Liver (tissue), 9 donors: ENCODE data around the gene LBX1. TPM values are rescaled to one million over a fixed set of nuclear protein-coding genes. Genes with fewer than 3 reads are reported as not detected.
"Not testable (repeated sequence)": the region's sequence is repeated elsewhere in the genome, so short reads cannot be mapped to it uniquely, and the experiment has no call there.

Experiments used
- DNase-seq: peaks from one replicate; pipeline ENCODE4 v3.0.0-alpha.2; 2017; ENCODE audit warnings: low spot score
- H3K27ac ChIP-seq, 2 donors: one replicate each; pipeline ENCODE4 v1.7.0; 2013; ENCODE audit warnings: inconsistent platforms in 2 of 2, low read length in 2 of 2, control low read depth in 1 of 2, low read depth in 1 of 2, mild to moderate bottlenecking in 1 of 2
- H3K27me3 ChIP-seq, 4 donors: one replicate each; pipeline versions ENCODE4 v1.6.1 to v1.7.0; 2013; ENCODE audit warnings: low read length in 3 of 4, inconsistent platforms in 1 of 4, mild to moderate bottlenecking in 1 of 4, moderate library complexity in 1 of 4; ENCODE audit not compliant: control insufficient read depth in 4 of 4, insufficient read depth in 4 of 4
- H3K36me3 ChIP-seq, 4 donors: one replicate each; pipeline versions ENCODE4 v1.6.1 to v1.7.0; 2013; ENCODE audit warnings: low read length in 3 of 4, mild to moderate bottlenecking in 3 of 4, low read depth in 1 of 4, moderate library complexity in 1 of 4; ENCODE audit not compliant: control insufficient read depth in 4 of 4, insufficient read depth in 3 of 4
- H3K4me1 ChIP-seq, 4 donors: one replicate each; pipeline versions ENCODE4 v1.6.1 to v1.7.0; 2013; ENCODE audit warnings: low read length in 3 of 4, mild to moderate bottlenecking in 3 of 4, moderate library complexity in 1 of 4; ENCODE audit not compliant: control insufficient read depth in 4 of 4, insufficient read depth in 4 of 4
- H3K4me3 ChIP-seq, 3 donors: one replicate each; pipeline versions ENCODE4 v1.6.1 to v1.7.0; 2013; ENCODE audit warnings: low read length in 3 of 3, control low read depth in 1 of 3, low read depth in 1 of 3, mild to moderate bottlenecking in 1 of 3
- H3K9ac ChIP-seq, 2 donors: one replicate each; pipeline ENCODE4 v1.7.0; 2013; ENCODE audit warnings: low read length in 2 of 2, mild to moderate bottlenecking in 2 of 2, moderate library complexity in 2 of 2, control low read depth in 1 of 2, low read depth in 1 of 2
- H3K9me3 ChIP-seq, 4 donors: one replicate each; pipeline versions ENCODE4 v1.6.1 to v1.7.0; 2013; ENCODE audit warnings: low read length in 3 of 4; ENCODE audit not compliant: control insufficient read depth in 4 of 4
- ATF3 ChIP-seq: IDR thresholded peaks from 2 replicates; pipeline ENCODE4 v1.6.1; 2016; ENCODE audit warnings: antibody characterized with exemption
- CTCF ChIP-seq: fragments of 150-350 bp; IDR thresholded peaks from 2 replicates; pipeline ENCODE4 v1.5.1; 2017; ENCODE audit warnings: improper control_type of control experiment, low read depth, low read length; ENCODE audit not compliant: missing input control
- EGR1 ChIP-seq, 2 donors: IDR thresholded peaks; 2 replicates each; pipeline ENCODE4 v1.6.1; 2016 to 2018; ENCODE audit warnings: antibody characterized with exemption in 2 of 2, low read depth in 2 of 2
- GABPA ChIP-seq, 2 donors: IDR thresholded peaks in 1 of 2; conservative IDR thresholded peaks in 1 of 2; 2 replicates each; pipeline ENCODE4 v1.6.1; 2016; ENCODE audit warnings: antibody characterized with exemption in 2 of 2, mild to moderate bottlenecking in 1 of 2, moderate library complexity in 1 of 2
- HNF4A ChIP-seq, 2 donors: conservative IDR thresholded peaks; 2 replicates each; pipeline ENCODE4 v1.6.1; 2016; ENCODE audit warnings: antibody characterized with exemption in 2 of 2, mild to moderate bottlenecking in 2 of 2
- HNF4G ChIP-seq: IDR thresholded peaks from 2 replicates; pipeline ENCODE4 v1.6.1; 2016; ENCODE audit warnings: antibody characterized with exemption
- JUND ChIP-seq, 2 donors: IDR thresholded peaks; 2 replicates each; pipeline ENCODE4 v1.6.1; 2016; ENCODE audit warnings: antibody characterized with exemption in 2 of 2
- NR2F2 ChIP-seq: IDR thresholded peaks from 2 replicates; pipeline ENCODE4 v1.6.1; 2016; ENCODE audit warnings: antibody characterized with exemption
- RAD21 ChIP-seq, 2 donors: IDR thresholded peaks; 2 replicates each; pipeline ENCODE4 v1.6.1; 2016; ENCODE audit warnings: antibody characterized with exemption in 2 of 2, mild to moderate bottlenecking in 2 of 2
- REST ChIP-seq: IDR thresholded peaks from 2 replicates; pipeline ENCODE4 v1.6.1; 2016; ENCODE audit warnings: antibody characterized with exemption, mild to moderate bottlenecking
- RXRA ChIP-seq, 2 donors: IDR thresholded peaks; 2 replicates each; pipeline ENCODE4 v1.6.1; 2017 to 2018; ENCODE audit warnings: antibody characterized with exemption in 2 of 2, mild to moderate bottlenecking in 1 of 2
- SP1 ChIP-seq: IDR thresholded peaks from 2 replicates; pipeline ENCODE4 v1.6.1; 2018; ENCODE audit warnings: antibody characterized with exemption, mild to moderate bottlenecking
- YY1 ChIP-seq: IDR thresholded peaks from 2 replicates; pipeline ENCODE4 v1.6.1; 2016; ENCODE audit warnings: antibody characterized with exemption, mild to moderate bottlenecking
- ZBTB33 ChIP-seq: IDR thresholded peaks from 2 replicates; pipeline ENCODE4 v1.6.1; 2016; ENCODE audit warnings: antibody characterized with exemption
- WGBS: extraction: QIAGEN DNeasy Blood & Tissue Kit; methylation state at CpG from one replicate; pipeline ENCODE4 v1.1.7; 2013; 5-methylcytosine and 5-hydroxymethylcytosine counted together
- polyA plus RNA-seq, 2 donors: library from polyadenylated mRNA; stranded (reverse) in 1 of 2; unstranded in 1 of 2; fragments of 200-250 nt in 1 of 2; fragments of >200 nt in 1 of 2; fragmentation: Nextera tagmentation in 1 of 2; extraction: Ambion mirVana in 1 of 2; gene quantifications; one replicate each; pipeline versions ENCODE4 v1.2.1 to v1.2.3, GENCODE V29; 2013 to 2015
- total RNA-seq, 2 donors: library from RNA; depleted of rRNA; stranded (reverse); fragments of >200 nt; gene quantifications; one replicate each; pipeline ENCODE4 v1.2.3, GENCODE V29; 2014
- donor health status: healthy.
- donor health status: healthy.
- donor health status: healthy.
- donor health status: healthy.
- donor health status: healthy.

Gene LBX1
- total and polyA plus RNA-seq, 4 donors: not detected

GRCh38 chr10:101198326-101198977 lies 30.8 kb downstream of the LBX1 start:
- H3K4me3 ChIP-seq, H3K9me3 ChIP-seq, H3K4me1 ChIP-seq, H3K27me3 ChIP-seq, DNase-seq, H3K27ac ChIP-seq, H3K9ac ChIP-seq, H3K36me3 ChIP-seq: not testable (repeated sequence)
- WGBS: 83% methylated on average over 8 of the region's 8 CpGs

- Histone ChIP-seq H3K9ac (no peak overlapping the region), H3K27ac (no peak overlapping the region), H3K36me3 (no peaks in the 10 kb centered on the region), H3K4me3 (no peak overlapping the region), H3K27me3 (no peaks in the 10 kb centered on the region), H3K4me1 (no peaks in the 10 kb centered on the region), H3K9me3 (no peaks in the 10 kb centered on the region)
- DNase-seq: no peak
- WGBS: 90% methylated on average over 5 of the region's 5 CpGs
- TF ChIP-seq HNF4A (conservative IDR thresholded peaks at IDR 0.05): no peak
- TF ChIP-seq REST: no peak
- TF ChIP-seq SP1: no peak
- no peak for TF ChIP-seq ATF3
- no peak for TF ChIP-seq EGR1 (IDR thresholded peaks at IDR 0.05; ENCODE audit: low read depth in 2 of 2)
- TF ChIP-seq JUND (IDR thresholded peaks at IDR 0.05): no peak
- TF ChIP-seq YY1: no peak
- no peak for TF ChIP-seq CTCF
- no peak for TF ChIP-seq RAD21 (IDR thresholded peaks at IDR 0.05)
- TF ChIP-seq NR2F2: no peak
- TF ChIP-seq ZBTB33: no peak
- no peak for TF ChIP-seq HNF4G
- TF ChIP-seq RXRA (IDR thresholded peaks at IDR 0.05): no peak
- no peak for TF ChIP-seq GABPA (IDR thresholded peaks at IDR 0.05 in 1 of 2, conservative IDR thresholded peaks at IDR 0.05 in 1 of 2)
Measured at GRCh38 chr10:101195921-101196320, 33.3 kb downstream of the LBX1 start.
